ENCODE data around the gene MCRIP2.
A peak's percentile ranks its signal among the peaks of the same experiment; 100 is the strongest.

The MCRIP2 gene

DNA sequence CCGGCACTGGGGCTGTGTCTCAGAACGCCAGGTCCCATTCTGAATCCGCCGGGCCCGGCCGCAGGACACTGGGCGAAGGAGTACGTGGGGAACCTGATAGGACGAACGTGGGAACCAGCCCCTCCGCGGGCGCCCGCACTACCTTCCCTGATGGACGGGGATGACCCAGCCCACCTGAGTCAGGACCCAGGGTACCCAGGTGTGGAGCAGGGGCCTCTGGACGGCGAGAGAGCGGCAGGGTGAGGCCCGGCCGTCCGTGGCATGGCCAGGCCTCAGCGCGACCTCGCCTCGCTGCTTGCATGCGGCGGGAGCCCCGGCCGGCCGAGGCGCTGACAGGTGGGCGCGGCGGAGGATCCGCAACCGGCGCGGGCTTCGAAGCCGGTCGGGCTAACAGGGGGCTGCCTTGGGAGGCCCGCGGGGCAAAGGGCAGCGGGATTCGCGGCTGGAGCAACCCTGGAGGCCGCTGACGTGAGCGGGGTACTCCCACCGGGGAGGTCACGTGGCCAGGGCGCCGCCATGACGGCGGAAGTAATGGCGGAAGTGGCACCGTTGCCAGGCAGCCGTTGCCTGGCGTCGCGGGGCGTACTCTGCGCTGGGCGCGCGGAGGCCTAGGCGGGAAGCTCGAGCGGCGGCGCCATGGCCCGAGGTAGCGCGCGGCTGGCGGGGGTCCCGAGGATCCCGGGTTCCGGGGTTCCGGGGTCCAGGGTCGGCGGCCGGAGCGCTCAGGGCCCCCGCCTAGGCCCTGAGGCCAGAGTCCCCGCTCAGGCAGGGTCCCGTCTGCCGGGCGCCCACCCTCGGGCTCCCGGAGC is 7.4 kb downstream of the MCRIP2 start, which contains the start of gene WDR90:
TSS of gene WDR90 (plus strand) at position 585 of the 809 bp plus-strand sequence. CDS start at position 637, 52 bp downstream.
- TF ChIP-seq TEAD4 (IDR thresholded peaks at IDR 0.05) (no peak), EGR1 (IDR thresholded peaks at IDR 0.05) (0 out of 2 replicates have a peak, but pooled peaks have one; percentile 62), EP300 (IDR thresholded peaks at IDR 0.05; ENCODE audit: borderline replicate concordance) (no peak), CREB1 (IDR thresholded peaks at IDR 0.05; ENCODE audit: low read depth) (peak; percentile 64; the same call in 1 of the 2 replicates), CEBPB (IDR thresholded peaks at IDR 0.05) (no peak), YY1 (IDR thresholded peaks at IDR 0.05; ENCODE audit: low read depth) (peak; percentile 97), NFIC (IDR thresholded peaks at IDR 0.05) (no peak), TAF1 (IDR thresholded peaks at IDR 0.05; ENCODE audit: low read depth) (peak; percentile 71), FOXM1 (IDR thresholded peaks at IDR 0.05; ENCODE audit: borderline replicate concordance, low read depth) (no peak), ZBTB7A (IDR thresholded peaks at IDR 0.05; ENCODE audit: low read depth) (peak; percentile 77; the same call in 1 of the 2 replicates), RAD21 (IDR thresholded peaks at IDR 0.05; ENCODE audit: low read depth) (no peak), TCF12 (IDR thresholded peaks at IDR 0.05; ENCODE audit: low read depth) (no peak; the same call in 1 of the 2 replicates)
- TF ChIP-seq, protein P1, sequence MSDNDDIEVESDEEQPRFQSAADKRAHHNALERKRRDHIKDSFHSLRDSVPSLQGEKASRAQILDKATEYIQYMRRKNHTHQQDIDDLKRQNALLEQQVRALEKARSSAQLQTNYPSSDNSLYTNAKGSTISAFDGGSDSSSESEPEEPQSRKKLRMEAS (IDR thresholded peaks at IDR 0.05) = peak; percentile 85
- TF ChIP-seq, protein P2, sequence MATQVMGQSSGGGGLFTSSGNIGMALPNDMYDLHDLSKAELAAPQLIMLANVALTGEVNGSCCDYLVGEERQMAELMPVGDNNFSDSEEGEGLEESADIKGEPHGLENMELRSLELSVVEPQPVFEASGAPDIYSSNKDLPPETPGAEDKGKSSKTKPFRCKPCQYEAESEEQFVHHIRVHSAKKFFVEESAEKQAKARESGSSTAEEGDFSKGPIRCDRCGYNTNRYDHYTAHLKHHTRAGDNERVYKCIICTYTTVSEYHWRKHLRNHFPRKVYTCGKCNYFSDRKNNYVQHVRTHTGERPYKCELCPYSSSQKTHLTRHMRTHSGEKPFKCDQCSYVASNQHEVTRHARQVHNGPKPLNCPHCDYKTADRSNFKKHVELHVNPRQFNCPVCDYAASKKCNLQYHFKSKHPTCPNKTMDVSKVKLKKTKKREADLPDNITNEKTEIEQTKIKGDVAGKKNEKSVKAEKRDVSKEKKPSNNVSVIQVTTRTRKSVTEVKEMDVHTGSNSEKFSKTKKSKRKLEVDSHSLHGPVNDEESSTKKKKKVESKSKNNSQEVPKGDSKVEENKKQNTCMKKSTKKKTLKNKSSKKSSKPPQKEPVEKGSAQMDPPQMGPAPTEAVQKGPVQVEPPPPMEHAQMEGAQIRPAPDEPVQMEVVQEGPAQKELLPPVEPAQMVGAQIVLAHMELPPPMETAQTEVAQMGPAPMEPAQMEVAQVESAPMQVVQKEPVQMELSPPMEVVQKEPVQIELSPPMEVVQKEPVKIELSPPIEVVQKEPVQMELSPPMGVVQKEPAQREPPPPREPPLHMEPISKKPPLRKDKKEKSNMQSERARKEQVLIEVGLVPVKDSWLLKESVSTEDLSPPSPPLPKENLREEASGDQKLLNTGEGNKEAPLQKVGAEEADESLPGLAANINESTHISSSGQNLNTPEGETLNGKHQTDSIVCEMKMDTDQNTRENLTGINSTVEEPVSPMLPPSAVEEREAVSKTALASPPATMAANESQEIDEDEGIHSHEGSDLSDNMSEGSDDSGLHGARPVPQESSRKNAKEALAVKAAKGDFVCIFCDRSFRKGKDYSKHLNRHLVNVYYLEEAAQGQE (IDR thresholded peaks at IDR 0.05; ENCODE audit: low read depth) = no peak
- TF ChIP-seq, protein P3, sequence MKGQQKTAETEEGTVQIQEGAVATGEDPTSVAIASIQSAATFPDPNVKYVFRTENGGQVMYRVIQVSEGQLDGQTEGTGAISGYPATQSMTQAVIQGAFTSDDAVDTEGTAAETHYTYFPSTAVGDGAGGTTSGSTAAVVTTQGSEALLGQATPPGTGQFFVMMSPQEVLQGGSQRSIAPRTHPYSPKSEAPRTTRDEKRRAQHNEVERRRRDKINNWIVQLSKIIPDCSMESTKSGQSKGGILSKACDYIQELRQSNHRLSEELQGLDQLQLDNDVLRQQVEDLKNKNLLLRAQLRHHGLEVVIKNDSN (IDR thresholded peaks at IDR 0.05) = peak; percentile 99

DNA sequence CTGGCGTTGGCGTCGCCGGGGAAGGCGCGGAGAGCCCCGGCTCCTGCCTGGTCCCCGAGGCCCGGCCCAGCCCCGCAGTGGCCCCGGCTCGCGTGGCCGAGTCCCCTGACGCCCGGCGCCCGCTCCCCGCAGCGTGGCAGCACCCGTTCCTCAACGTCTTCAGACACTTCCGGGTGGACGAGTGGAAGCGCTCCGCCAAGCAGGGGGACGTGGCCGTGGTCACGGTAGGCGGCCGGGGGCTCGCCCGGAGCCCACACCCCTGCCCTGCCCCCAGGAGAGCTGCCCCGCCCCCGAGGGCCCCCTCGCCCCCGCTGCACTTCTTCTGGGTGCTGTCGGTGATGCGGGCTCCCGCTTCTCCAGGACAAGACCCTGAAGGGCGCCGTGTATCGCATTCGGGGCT is 8.0 kb downstream of the MCRIP2 start:
- TF ChIP-seq CREB1 (IDR thresholded peaks at IDR 0.05; ENCODE audit: low read depth) = no peak

DNA sequence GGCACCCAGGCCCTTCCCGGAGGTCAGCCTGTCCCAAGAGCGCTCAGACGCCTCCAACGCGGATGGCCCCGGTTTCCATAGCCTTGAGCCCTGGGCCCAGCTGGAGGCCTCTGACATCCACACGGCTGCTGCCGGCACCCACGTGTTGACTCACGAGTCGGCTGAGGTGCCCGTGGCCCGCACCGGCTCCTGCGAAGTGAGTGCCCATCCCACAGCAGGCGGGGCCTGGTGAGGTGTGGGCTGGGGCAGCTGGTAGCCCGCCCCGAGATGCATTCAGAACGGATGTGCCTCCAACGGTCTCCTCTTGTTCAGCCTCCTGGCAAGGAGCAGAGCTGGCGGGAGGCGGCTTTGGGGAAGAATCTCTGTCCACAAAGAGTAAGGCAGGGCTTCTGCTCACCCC is 10.2 kb downstream of the MCRIP2 start:
- TF ChIP-seq ZBTB7A (IDR thresholded peaks at IDR 0.05; ENCODE audit: low read depth) = no peak
- no peak for TF ChIP-seq TEAD4 (IDR thresholded peaks at IDR 0.05)
- no peak for TF ChIP-seq CREB1 (IDR thresholded peaks at IDR 0.05; ENCODE audit: low read depth)
- TF ChIP-seq TCF12 (IDR thresholded peaks at IDR 0.05; ENCODE audit: low read depth) = no peak
- no peak for TF ChIP-seq EGR1 (IDR thresholded peaks at IDR 0.05)
- TF ChIP-seq, protein P2 (IDR thresholded peaks at IDR 0.05; ENCODE audit: low read depth) = no peak
- TF ChIP-seq NFIC (IDR thresholded peaks at IDR 0.05) = no peak
- no peak for TF ChIP-seq FOXM1 (IDR thresholded peaks at IDR 0.05; ENCODE audit: borderline replicate concordance, low read depth)
- TF ChIP-seq YY1 (IDR thresholded peaks at IDR 0.05; ENCODE audit: low read depth) = no peak
- TF ChIP-seq, protein P1 (IDR thresholded peaks at IDR 0.05) = no peak

DNA sequence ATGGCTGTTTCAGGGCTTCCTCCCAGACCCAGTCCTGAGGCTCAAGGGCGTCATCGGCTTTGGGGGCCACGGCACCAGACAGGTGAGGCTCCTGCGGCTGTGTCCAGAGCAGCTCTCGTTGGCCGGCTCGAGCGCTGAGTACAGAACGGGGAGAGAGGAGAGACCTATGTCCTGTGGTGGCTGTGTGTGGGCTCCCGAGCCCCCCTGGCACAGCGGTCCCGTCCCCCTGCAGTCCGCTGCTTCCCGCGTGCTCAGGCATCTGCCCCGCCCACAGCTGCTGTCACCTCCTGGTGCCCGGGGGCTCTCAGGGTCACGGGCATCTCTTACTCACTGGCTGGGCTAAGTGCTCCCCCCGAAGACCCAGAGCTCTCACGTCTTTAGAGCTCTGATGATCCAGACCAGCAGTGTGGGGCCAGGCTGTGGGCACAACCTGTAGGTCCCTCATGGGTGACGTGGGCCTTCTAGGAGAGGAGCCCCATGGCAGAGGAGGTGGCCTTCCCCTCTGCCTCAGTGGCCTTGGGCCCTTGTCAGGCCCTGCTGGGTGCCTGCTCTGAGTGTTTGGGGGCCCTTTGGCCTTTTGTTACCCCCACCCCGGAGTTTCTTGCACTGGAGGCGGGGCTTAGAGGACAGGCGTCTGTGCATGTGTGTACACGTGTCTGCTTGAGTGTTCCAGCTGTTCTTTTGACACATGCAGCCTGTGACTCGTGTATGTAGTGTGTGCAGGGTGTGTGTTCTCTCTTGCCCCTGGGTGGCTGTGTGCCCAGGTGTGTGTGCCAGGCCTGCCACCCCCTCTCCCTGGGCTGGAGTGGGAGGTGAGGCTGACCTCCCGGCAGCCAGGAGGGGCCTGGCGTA is 11.1 kb downstream of the MCRIP2 start:
- TF ChIP-seq TEAD4 (IDR thresholded peaks at IDR 0.05) (no peak), EP300 (IDR thresholded peaks at IDR 0.05; ENCODE audit: borderline replicate concordance) (no peak), FOXM1 (IDR thresholded peaks at IDR 0.05; ENCODE audit: borderline replicate concordance, low read depth) (no peak), TAF1 (IDR thresholded peaks at IDR 0.05; ENCODE audit: low read depth) (no peak), EGR1 (IDR thresholded peaks at IDR 0.05) (no peak), YY1 (IDR thresholded peaks at IDR 0.05; ENCODE audit: low read depth) (no peak), TCF12 (IDR thresholded peaks at IDR 0.05; ENCODE audit: low read depth) (no peak), ZBTB7A (IDR thresholded peaks at IDR 0.05; ENCODE audit: low read depth) (no peak), NFIC (IDR thresholded peaks at IDR 0.05) (no peak), RAD21 (IDR thresholded peaks at IDR 0.05; ENCODE audit: low read depth) (no peak), CREB1 (IDR thresholded peaks at IDR 0.05; ENCODE audit: low read depth) (no peak), CEBPB (IDR thresholded peaks at IDR 0.05) (no peak)
- TF ChIP-seq, protein P2 (IDR thresholded peaks at IDR 0.05; ENCODE audit: low read depth) = no peak
- TF ChIP-seq, protein P3 (IDR thresholded peaks at IDR 0.05) = no peak
- TF ChIP-seq, protein P1 (IDR thresholded peaks at IDR 0.05) = no peak

Measured in Ishikawa (cell line).